H9 (cell line): ENCODE measurements around the gene C5AR1. TPM values are rescaled to one million over a fixed set of nuclear protein-coding genes. Genes with fewer than 3 reads are reported as not detected.
A peak's percentile ranks its signal among the peaks of the same experiment; 100 is the strongest.

Experiments
- DNase-seq: peaks from one replicate; pipeline ENCODE4 v3.0.0-alpha.2; 2017
- H2AFZ ChIP-seq: one replicate; pipeline ENCODE4 v1.6.1; 2013; ENCODE audit warnings: mild to moderate bottlenecking, low read length, control low read depth, moderate library complexity
- H2AK5ac ChIP-seq: 2 replicates; pipeline ENCODE4 v1.6.1; 2013; ENCODE audit warnings: low read length, control low read depth, mixed read lengths; ENCODE audit not compliant: insufficient read length
- H2BK120ac ChIP-seq: one replicate; pipeline ENCODE4 v1.6.1; 2013; ENCODE audit warnings: low read depth, mild to moderate bottlenecking, low read length, control low read depth, inconsistent platforms; ENCODE audit not compliant: poor library complexity, severe bottlenecking
- H2BK12ac ChIP-seq: 2 replicates; pipeline ENCODE4 v1.6.1; 2013; ENCODE audit warnings: low read length, control low read depth, mixed read lengths, low read depth; ENCODE audit not compliant: insufficient read length
- H2BK15ac ChIP-seq: 2 replicates; pipeline ENCODE4 v1.6.1; 2013; ENCODE audit warnings: low read depth, low read length, control low read depth
- H2BK20ac ChIP-seq: one replicate; pipeline ENCODE4 v1.6.1; 2013; ENCODE audit warnings: low read depth, mild to moderate bottlenecking, low read length, control low read depth, inconsistent platforms; ENCODE audit not compliant: poor library complexity, severe bottlenecking
- H2BK5ac ChIP-seq: 2 replicates; pipeline ENCODE4 v1.6.1; 2013; ENCODE audit warnings: low read length, control low read depth, mixed read lengths; ENCODE audit not compliant: insufficient read length
- H3K14ac ChIP-seq: 2 replicates; pipeline ENCODE4 v1.6.1; 2013; ENCODE audit warnings: low read length, control low read depth; ENCODE audit not compliant: insufficient read depth
- H3K18ac ChIP-seq: 2 replicates; pipeline ENCODE4 v1.6.1; 2013; ENCODE audit warnings: low read depth, mild to moderate bottlenecking, mixed read lengths, low read length, control low read depth; ENCODE audit not compliant: insufficient read length
- H3K23ac ChIP-seq: 2 replicates; pipeline ENCODE4 v1.6.1; 2013; ENCODE audit warnings: low read length, control low read depth, mixed read lengths, low read depth; ENCODE audit not compliant: insufficient read length
- H3K23me2 ChIP-seq: 2 replicates; pipeline ENCODE4 v1.6.1; 2013; ENCODE audit warnings: low read depth, mild to moderate bottlenecking, mixed read lengths, low read length, control low read depth; ENCODE audit not compliant: insufficient read length, poor library complexity, severe bottlenecking
- H3K27ac ChIP-seq: 2 replicates; pipeline ENCODE4 v1.5.1; 2013; ENCODE audit warnings: low read length, control low read depth, mixed read lengths, low read depth; ENCODE audit not compliant: insufficient read length
- H3K27me3 ChIP-seq: 2 replicates; pipeline ENCODE4 v1.6.1; 2013; ENCODE audit warnings: low read length, control low read depth, inconsistent platforms; ENCODE audit not compliant: insufficient read depth
- H3K4ac ChIP-seq: 2 replicates; pipeline ENCODE4 v1.6.1; 2013; ENCODE audit warnings: low read depth, mild to moderate bottlenecking, control low read depth, inconsistent platforms, low read length, moderate library complexity
- H3K4me1 ChIP-seq: 2 replicates; pipeline ENCODE4 v1.6.1; 2013; ENCODE audit warnings: low read length, control low read depth, inconsistent platforms; ENCODE audit not compliant: insufficient read depth
- H3K4me2 ChIP-seq: 2 replicates; pipeline ENCODE4 v1.6.1; 2013; ENCODE audit warnings: low read length, control low read depth, mixed read lengths; ENCODE audit not compliant: insufficient read length, insufficient read depth
- H3K56ac ChIP-seq: 2 replicates; pipeline ENCODE4 v1.6.1; 2013; ENCODE audit warnings: low read depth, mild to moderate bottlenecking, mixed read lengths, low read length, control low read depth; ENCODE audit not compliant: insufficient read length
- H3K79me1 ChIP-seq: 2 replicates; pipeline ENCODE4 v1.6.1; 2013; ENCODE audit warnings: low read depth, mild to moderate bottlenecking, moderate library complexity, low read length, control low read depth, inconsistent platforms; ENCODE audit not compliant: insufficient read depth, poor library complexity, severe bottlenecking
- H3K79me2 ChIP-seq: 2 replicates; pipeline ENCODE4 v1.6.1; 2013; ENCODE audit warnings: low read length, control low read depth, inconsistent platforms; ENCODE audit not compliant: insufficient read depth
- H3K9ac ChIP-seq: 2 replicates; pipeline ENCODE4 v1.6.1; 2013; ENCODE audit warnings: low read length, control low read depth, mixed read lengths; ENCODE audit not compliant: insufficient read length; ENCODE audit errors: extremely low read depth
- H3K9me3 ChIP-seq: one replicate; pipeline ENCODE4 v1.6.1; 2013; ENCODE audit warnings: low read depth, low read length, inconsistent platforms; ENCODE audit not compliant: control insufficient read depth
- H3T11ph ChIP-seq: one replicate; pipeline ENCODE4 v1.6.1; 2013; ENCODE audit warnings: mild to moderate bottlenecking, low read length, control low read depth, inconsistent platforms
- H4K20me1 ChIP-seq: one replicate; pipeline ENCODE4 v1.6.1; 2013; ENCODE audit not compliant: control insufficient read depth, insufficient read length, insufficient read depth
- H4K5ac ChIP-seq: 2 replicates; pipeline ENCODE4 v1.6.1; 2013; ENCODE audit warnings: low read depth, mild to moderate bottlenecking, mixed read lengths, low read length, control low read depth; ENCODE audit not compliant: insufficient read length
- H4K8ac ChIP-seq: replicated peaks from 2 replicates; pipeline ENCODE4 v1.6.1; 2013; ENCODE audit warnings: low read length, control low read depth, mixed read lengths, low read depth; ENCODE audit not compliant: insufficient read length
- H4K91ac ChIP-seq: 2 replicates; pipeline ENCODE4 v1.6.1; 2013; ENCODE audit warnings: low read depth, mild to moderate bottlenecking, moderate library complexity, mixed read lengths, low read length, control low read depth; ENCODE audit not compliant: insufficient read length
- H3K27ac Mint-ChIP-seq, 3 experiments: 2 replicates in 2 of 3; 3 replicates in 1 of 3; pipeline ENCODE4 v1.8.0; 2020 to 2021; ENCODE audit warnings: mixed read lengths in 3 of 3, mild to moderate bottlenecking in 1 of 3, moderate library complexity in 1 of 3
- H3K27me3 Mint-ChIP-seq: 2 replicates; pipeline ENCODE4 v1.8.0; 2021; ENCODE audit warnings: low read depth, mild to moderate bottlenecking, moderate library complexity, mixed read lengths
- H3K36me3 Mint-ChIP-seq, 3 experiments: 2 replicates in 2 of 3; 3 replicates in 1 of 3; pipeline ENCODE4 v1.8.0; 2020 to 2021; ENCODE audit warnings: low read depth in 3 of 3, mixed read lengths in 3 of 3; ENCODE audit not compliant: insufficient read depth in 1 of 3
- H3K4me1 Mint-ChIP-seq, 2 experiments: 2 replicates each; pipeline ENCODE4 v1.8.0; 2020; ENCODE audit warnings: mixed read lengths in 2 of 2
- H3K4me3 Mint-ChIP-seq, 2 experiments: 2 replicates in 1 of 2; 3 replicates in 1 of 2; pipeline ENCODE4 v1.8.0; 2020 to 2021; ENCODE audit warnings: mild to moderate bottlenecking in 2 of 2, mixed read lengths in 2 of 2, moderate library complexity in 1 of 2
- H3K9me3 Mint-ChIP-seq, 2 experiments: 2 replicates in 1 of 2; 3 replicates in 1 of 2; pipeline ENCODE4 v1.8.0; 2020; ENCODE audit warnings: mild to moderate bottlenecking in 2 of 2, mixed read lengths in 2 of 2, moderate library complexity in 1 of 2
- WGBS: extraction: QIAGEN DNeasy Blood & Tissue Kit; methylation state at CpG from one replicate; pipeline ENCODE4 v1.1.7; 2013; ENCODE audit warnings: missing lambda C conversion rate, low lambda C conversion rate, mixed read lengths; ENCODE audit not compliant: insufficient read length; ENCODE audit errors: extremely low coverage; 5-methylcytosine and 5-hydroxymethylcytosine counted together
- total RNA-seq: library from RNA; stranded (reverse); gene quantifications from 2 replicates; pipeline ENCODE4 v1.2.1, GENCODE V29; 2021
- TF ChIP-seq, protein P1 (sequence below): fragments of 200-600 bp; sonication (generic); conservative IDR thresholded peaks from 3 replicates; pipeline ENCODE4 v1.8.0; 2021; ENCODE audit warnings: antibody characterized with exemption, mild to moderate bottlenecking

The C5AR1 gene
- total RNA-seq, 1 experiment from 2014 or later: 1.8 TPM

DNA sequence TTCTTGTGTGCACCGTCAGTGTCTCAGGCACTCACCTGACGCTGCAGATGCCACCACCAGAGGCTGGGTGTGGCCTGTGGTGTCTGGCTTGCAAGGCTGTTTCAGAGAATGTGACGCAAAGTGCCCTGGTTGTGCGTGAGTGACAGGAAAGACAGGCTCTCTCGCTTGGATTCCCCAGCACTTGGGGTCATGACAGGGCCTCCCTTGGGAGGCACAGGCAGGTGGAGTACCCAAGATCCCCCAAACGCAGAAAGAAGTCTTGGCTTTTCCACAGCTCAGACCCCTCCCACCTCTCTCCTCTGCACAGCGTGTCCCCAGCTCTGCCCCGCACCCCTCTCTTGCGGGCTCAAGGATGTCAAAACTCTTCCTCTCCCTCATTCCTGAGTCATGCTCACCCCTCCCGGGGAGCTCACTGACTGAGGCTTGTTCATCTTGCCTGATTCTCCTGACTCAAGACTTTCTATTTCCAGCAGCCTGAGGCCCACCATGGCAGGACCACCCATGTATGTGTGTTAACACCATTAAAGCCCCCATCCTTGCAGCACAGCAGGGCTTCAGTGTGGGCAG, 60.5 kb downstream of the C5AR1 start:
- Histone ChIP-seq H3K18ac (no peak overlapping the region), H3K23ac (no peak overlapping the region), H4K5ac (no peak overlapping the region), H3K4me2 (no peak overlapping the region), H3K9ac (no peak overlapping the region), H2BK120ac (no peak overlapping the region), H4K20me1 (no peaks in the 10 kb centered on the region), H2BK15ac (no peak overlapping the region), H4K8ac (no peak overlapping the region), H3K79me2 (no peaks in the 10 kb centered on the region), H3K9me3 (no peaks in the 10 kb centered on the region), H3K27me3 (no peaks in the 10 kb centered on the region), H2AK5ac (no peak overlapping the region), H3K4ac (no peak overlapping the region), H4K91ac (no peak overlapping the region), H3T11ph (no peak overlapping the region), H2BK5ac (no peak overlapping the region), H3K27ac (no peak overlapping the region), H3K14ac (no peak overlapping the region), H2AFZ (no peak overlapping the region), H3K79me1 (no peaks in the 10 kb centered on the region), H2BK12ac (no peak overlapping the region), H2BK20ac (no peak overlapping the region), H3K23me2 (no peaks in the 10 kb centered on the region), H3K4me1 (no peaks in the 10 kb centered on the region), H3K56ac (no peak overlapping the region)
- Mint-ChIP-seq H3K27me3 (no peaks in the 10 kb centered on the region), H3K36me3 (peaks cover 39 to 79% (median 54%) of the 10 kb centered on the region in 3 experiments; a peak in 6 of 7 replicates), H3K4me1 (no peaks in the 10 kb centered on the region), H3K4me3 (no peak overlapping the region), H3K9me3 (no peaks in the 10 kb centered on the region), H3K27ac (peak overlapping the region in 2 of 3 experiments; percentile 31 to 61; a peak in 2 of 7 replicates)
- TF ChIP-seq, protein P1, sequence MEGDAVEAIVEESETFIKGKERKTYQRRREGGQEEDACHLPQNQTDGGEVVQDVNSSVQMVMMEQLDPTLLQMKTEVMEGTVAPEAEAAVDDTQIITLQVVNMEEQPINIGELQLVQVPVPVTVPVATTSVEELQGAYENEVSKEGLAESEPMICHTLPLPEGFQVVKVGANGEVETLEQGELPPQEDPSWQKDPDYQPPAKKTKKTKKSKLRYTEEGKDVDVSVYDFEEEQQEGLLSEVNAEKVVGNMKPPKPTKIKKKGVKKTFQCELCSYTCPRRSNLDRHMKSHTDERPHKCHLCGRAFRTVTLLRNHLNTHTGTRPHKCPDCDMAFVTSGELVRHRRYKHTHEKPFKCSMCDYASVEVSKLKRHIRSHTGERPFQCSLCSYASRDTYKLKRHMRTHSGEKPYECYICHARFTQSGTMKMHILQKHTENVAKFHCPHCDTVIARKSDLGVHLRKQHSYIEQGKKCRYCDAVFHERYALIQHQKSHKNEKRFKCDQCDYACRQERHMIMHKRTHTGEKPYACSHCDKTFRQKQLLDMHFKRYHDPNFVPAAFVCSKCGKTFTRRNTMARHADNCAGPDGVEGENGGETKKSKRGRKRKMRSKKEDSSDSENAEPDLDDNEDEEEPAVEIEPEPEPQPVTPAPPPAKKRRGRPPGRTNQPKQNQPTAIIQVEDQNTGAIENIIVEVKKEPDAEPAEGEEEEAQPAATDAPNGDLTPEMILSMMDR: no peak
- no peak for DNase-seq
- no CpG with 5 or more reads among the region's 10 CpGs for WGBS
